ENCODE measurements around the gene TRRAP.
A peak's percentile ranks its signal among the peaks of the same experiment; 100 is the strongest.
"Not testable (repeated sequence)": the region's sequence is repeated elsewhere in the genome, so short reads cannot be mapped to it uniquely, and the experiment has no call there.

The TRRAP gene

DNA sequence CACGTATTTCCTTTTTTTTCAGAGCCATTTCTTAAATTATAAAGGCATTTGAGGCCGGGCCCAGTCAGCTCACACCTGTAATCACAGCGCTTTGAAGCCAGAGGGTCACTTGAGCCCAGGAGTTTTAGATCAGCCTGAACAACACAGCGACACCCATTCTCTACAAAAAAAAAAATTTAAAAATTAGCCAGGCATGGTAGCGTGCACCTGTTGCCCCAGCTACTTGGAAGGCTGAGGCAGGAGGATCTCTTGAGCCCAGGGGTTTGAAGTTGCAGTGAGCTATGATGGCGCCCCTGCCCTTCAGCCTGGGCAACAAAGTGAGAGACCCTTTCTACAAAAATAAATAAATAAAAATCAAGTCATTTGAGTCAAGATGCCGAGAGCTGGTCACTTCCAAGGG lies 11.6 kb upstream of the TRRAP start:
- DNase-seq, result no peak

DNA sequence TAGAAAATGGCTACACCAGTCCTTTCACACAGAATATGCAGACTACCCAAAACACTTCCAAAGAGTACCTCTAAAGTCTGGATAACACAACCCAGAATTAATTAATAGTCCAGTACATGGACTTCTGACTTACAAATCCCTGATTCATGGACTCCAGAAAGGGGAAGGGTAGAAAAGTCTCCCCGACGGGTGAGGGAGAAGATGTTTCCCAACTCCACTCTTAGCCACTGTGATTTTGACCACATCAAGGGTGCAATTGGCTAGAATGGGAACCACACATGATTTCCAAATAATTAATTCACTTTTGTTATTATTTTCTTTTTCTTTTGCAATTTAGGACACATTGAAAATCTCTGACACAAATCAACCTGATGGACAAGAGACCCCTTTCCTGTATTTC lies 9.9 kb upstream of the TRRAP start:
- DNase-seq, result no peak

GRCh38 chr7:98869027-98869596 lies 9.2 kb upstream of the TRRAP start:
- no peak for DNase-seq

DNA sequence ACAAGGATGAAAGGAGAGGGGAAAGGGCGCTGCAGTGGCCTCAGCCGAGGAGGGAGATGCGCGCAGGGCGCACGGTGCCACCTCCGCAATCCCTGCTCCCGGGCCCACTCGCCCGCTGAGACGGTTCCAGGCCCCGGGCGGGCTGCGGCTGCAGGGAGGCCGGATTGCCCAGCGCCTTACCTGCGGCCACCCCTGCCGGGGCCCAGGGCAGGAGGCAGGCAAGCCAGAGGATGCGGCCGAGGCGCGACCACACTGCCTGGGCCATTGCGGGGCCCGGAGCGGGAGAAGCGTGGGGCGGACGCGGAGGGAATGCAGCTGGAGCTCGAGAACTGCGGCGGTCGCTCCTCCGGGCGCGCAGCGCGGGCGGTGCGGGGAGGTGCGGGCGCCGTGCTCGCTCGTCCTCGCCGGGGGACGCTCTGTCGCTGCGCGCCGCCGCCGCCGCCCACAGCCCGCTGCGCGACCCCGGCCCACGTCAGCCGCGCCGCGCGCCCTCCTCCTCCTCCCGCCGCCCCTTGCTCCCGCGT lies 8.7 kb upstream of the TRRAP start, which contains the start of gene TMEM130:
TMEM130 (minus strand) TSS at position 418 of the 524 bp plus-strand sequence; CDS start at position 265, 153 bp downstream.
- DNase-seq, result no peak

DNA sequence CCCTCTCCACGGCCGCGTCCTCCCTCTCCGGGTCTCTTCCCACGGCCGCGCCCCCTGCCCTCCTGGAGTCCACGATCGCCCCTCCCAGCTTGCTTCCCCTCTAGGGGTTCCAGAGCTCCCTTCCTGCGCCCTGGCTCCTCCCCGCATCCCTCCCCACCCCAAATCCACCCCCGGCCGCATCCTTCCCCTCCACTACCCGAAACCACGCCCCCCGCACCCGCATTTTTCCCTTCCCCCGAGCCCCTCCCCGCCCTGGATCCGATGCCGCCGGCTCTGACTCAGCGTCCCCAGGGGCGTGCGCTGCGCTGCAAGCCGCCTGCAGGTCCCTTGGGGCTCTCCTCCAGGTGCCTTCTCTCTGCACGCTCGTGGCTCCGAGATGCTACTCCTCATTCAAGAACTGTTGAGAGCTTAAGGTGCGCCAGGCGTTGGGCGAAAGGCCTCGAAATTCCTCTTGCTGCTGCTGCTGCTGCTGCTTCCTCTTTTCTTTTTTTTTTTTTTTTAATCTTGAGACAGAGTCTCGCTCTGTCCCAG lies 8.1 kb upstream of the TRRAP start:
- peak; percentile 64 for DNase-seq

DNA sequence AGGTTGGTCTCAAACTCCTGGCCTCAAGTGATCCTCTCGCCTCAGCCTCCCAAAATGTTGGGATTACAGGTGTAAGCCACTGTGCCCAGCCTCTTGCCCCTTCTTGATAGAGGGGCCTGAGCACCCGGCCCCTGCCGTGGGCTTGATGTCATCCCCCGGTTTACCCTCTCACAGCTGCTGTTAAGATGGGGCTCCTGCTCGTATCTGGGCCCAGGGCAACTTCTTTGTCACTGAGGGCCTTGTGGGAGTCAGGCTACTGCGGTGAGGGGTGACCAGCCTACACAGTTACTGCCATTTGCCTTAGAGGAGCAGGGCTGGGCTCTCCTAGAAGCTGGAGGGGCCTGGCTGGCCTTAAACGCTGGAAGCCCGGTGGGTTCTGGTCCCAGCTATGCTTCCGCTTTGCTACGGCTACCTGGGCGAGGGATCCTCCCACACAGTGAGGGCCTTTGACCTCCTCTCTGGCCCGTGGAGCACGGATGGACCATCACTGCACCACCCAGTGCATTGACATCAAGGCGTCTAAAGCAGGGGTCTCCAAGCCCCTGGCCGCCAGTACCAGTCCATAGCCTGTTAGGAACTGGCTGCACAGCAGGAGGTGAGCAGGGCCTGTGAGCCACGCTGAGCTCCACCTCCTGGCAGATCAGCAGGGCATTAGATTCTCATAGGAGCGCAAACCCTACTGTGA lies 7.4 kb upstream of the TRRAP start:
- no peak for DNase-seq

DNA sequence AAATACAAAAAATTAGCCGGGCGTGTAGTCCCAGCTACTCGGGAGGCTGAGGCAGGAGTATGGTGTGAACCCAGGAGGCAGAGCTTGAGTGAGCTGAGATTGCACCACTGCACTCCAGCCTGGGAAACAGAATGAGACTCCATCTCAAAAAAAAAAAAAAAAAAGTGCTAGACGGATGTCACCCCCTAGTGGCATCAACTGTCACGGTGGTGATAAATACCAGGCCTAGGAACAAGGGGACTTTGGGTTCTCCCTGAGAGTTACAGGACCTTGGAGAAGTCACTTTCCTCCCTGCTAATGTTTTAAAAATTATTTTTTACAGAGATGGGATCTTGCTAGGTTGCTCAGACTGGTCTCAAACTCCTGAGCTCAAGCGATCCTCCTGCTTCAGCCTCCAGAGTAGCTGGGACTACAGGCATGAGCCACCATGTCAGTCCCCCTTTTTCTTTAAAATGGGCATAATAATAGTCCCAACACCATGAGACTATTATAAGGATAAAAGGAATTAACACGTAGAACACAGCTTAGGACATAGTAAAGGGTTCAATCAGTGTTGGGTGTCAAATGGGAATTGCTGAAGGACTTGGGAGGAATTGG lies 5.9 kb upstream of the TRRAP start:
- peak; percentile 46 for DNase-seq

GRCh38 chr7:98873610-98874009 lies 4.7 kb upstream of the TRRAP start:
- DNase-seq, result not testable (repeated sequence)

GRCh38 chr7:98874942-98875341 lies 3.4 kb upstream of the TRRAP start:
- no peak for DNase-seq

DNA sequence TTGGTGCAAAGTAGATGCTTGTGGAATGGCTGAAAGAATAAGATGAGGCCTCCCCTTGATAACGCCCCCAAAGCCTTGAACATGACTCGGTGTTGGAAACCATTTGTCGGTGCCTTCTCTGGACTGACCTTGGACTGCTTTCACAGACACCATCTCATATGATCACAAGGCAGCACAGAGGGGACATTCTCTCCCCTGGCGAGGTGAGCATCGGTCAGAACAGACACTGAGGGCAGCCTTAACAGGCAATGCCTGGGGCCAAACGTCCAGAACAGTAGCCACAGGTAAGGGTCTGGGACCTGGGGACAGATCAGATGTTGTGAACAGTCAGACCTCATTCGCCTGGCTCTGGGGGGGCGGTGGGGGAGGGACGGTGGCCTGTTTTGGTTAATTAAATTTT lies 2.8 kb upstream of the TRRAP start:
- DNase-seq, result no peak

- DNase-seq, result no peak
Measured at GRCh38 chr7:98877146-98877545, 1.2 kb upstream of the TRRAP start.

GRCh38 chr7:98877692-98878364 lies 504 bp upstream of the TRRAP start:
- DNase-seq, result no peak

GRCh38 chr7:98879198-98879978 lies 1.1 kb downstream of the TRRAP start:
- peak; percentile 84 for DNase-seq

GRCh38 chr7:98879979-98880315 lies 1.6 kb downstream of the TRRAP start:
- no peak for DNase-seq

GRCh38 chr7:98880485-98880884 lies 2.2 kb downstream of the TRRAP start:
- peak; percentile 11 for DNase-seq

DNA sequence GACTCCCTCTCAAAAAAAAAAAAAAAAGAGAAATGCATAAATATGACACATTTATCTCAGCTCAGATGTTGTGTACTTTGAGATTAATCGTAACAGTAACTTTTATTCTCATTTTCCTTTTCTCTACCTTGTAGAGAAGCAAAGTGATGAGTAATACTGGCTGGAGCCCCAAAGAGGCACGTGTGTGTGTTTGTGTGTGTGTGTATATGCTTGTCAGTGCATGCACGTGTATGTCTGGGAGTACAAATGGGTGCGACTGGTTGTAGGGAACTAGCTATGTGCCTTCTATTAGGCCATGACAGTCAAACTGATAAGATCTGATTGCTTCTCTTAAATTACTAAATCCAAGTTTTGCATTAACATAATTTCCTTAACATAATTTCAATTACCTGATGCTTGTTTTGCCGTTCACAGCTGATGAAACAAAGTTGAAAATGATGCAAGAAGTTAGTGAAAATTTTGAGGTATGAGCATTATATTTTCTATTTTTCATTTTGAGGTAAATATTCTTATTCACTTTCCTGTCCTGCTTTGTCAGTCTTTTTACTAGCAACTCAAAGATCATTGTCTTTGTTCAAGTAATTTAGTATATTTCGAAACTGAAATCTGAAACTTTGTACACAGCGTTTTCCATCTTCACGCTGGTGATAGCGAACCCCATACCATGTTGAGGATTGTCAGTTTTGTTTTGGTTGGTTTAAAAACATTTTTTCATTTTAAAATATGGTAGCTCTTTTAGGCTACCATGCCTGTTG lies 3.4 kb downstream of the TRRAP start:
- DNase-seq, result peak; percentile 43

DNA sequence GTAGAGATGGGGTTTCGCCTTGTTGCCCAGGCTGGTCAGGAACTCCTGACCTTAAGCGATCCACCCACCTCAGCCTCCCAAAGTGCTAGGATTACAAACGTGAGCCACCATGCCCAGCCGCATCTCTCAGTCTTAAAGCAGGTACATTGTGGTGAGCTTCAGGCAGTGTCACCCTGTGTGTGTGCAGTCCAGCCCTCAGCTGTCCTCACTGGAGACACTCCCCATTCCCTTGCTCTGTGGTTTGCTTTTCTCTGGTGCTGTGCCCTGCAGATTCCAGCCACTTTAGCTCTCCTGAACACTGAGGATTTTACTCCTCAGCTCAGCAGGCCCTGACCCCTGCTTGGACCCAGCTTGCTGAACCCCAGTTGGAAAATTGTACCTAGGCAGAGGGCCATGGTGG lies 6.1 kb downstream of the TRRAP start:
- no peak for DNase-seq

GRCh38 chr7:98887038-98887437 lies 8.7 kb downstream of the TRRAP start:
- no peak for DNase-seq

DNA sequence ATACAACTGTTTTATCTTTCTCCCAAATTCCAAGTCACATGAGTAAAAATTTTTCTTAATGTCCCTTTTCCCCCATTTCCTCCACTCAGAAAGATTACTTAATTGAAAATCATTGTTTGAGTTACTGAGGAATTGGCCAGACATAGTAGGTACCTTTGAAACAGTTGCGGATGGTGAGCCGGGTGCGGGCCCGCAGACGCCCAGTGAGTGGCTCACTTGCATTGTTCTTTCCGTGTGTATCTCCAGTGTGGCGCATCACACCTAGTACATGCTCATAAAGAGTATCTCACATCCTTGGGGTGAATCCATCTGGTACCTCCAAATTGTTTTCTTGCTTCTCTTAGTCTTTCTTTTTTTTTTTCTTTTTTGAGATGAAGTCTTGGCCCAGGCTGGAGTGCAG lies 14.3 kb downstream of the TRRAP start:
- DNase-seq, result no peak

- no peak for DNase-seq
Measured at GRCh38 chr7:98899816-98900215, 21.5 kb downstream of the TRRAP start.

GRCh38 chr7:98900815-98901214 lies 22.5 kb downstream of the TRRAP start:
- DNase-seq, result no peak

DNA sequence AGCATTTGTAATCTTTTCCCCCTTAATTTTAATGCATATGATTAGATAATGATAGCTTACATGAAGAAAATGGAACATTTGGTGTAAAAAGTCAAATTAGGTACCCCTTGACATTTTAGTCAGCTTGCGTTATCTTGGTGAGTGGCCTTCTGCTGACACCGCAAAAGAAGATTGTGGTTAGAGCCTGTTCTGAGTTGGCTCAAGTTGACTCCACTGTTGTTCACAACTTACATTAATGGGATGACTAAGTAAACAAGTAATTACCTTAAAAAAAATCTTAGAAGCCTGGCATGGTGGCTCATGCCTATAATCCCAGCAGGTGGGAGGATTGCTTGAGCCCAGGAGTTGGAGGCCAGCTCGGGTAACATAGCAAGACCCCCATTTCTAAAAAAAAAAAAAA lies 24.2 kb downstream of the TRRAP start:
- DNase-seq, result no peak
